Mammary epithelial cell (primary cell): ENCODE data around the gene IRF2.

Source experiments
- CTCF ChIP-seq, 2 donors: IDR thresholded peaks in 1 of 2; conservative IDR thresholded peaks in 1 of 2; 2 replicates each; pipeline ENCODE4 v1.5.1; 2011 to 2012; ENCODE audit warnings: inconsistent platforms in 2 of 2, low read length in 2 of 2, mild to moderate bottlenecking in 2 of 2, control low read depth in 1 of 2, low read depth in 1 of 2; ENCODE audit not compliant: insufficient read depth in 1 of 2; ENCODE audit errors: extremely low read depth in 1 of 2
- EZH2 ChIP-seq: IDR thresholded peaks from 2 replicates; pipeline ENCODE4 v1.6.1; 2012; ENCODE audit warnings: low read length, inconsistent platforms, borderline replicate concordance

DNA sequence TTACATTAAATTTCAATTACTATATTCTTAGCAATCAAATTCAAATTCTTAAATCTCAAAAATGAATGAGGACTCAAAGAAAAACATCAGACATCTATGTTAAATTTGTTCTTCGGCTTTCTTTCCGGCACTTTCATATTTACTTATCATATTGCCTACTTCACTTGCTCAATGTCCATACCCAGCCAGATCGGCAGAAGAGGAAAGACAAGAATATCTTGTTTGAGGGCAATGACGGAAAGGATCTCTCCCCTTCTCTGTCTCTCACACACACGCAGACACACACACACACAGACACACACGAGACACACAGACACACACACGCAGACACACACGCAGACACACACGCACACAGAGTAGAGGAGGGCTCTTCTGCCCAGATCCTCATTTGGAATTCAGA, 13.2 kb upstream of the IRF2 start:
- TF ChIP-seq CTCF (conservative IDR thresholded peaks at IDR 0.05 in 1 of 2, IDR thresholded peaks at IDR 0.05 in 1 of 2; ENCODE audit: extremely low read depth in 1 of 2, insufficient read depth in 1 of 2, low read depth in 1 of 2, low read length in 2 of 2) (no peak), EZH2 (no peak)
